COLO829 (cell line): ENCODE data around the gene DCTN2.

Experiments
- DNase-seq: peaks from one replicate; pipeline ENCODE4 v3.0.0; 2012; ENCODE audit warnings: low spot score

Gene DCTN2

DNA sequence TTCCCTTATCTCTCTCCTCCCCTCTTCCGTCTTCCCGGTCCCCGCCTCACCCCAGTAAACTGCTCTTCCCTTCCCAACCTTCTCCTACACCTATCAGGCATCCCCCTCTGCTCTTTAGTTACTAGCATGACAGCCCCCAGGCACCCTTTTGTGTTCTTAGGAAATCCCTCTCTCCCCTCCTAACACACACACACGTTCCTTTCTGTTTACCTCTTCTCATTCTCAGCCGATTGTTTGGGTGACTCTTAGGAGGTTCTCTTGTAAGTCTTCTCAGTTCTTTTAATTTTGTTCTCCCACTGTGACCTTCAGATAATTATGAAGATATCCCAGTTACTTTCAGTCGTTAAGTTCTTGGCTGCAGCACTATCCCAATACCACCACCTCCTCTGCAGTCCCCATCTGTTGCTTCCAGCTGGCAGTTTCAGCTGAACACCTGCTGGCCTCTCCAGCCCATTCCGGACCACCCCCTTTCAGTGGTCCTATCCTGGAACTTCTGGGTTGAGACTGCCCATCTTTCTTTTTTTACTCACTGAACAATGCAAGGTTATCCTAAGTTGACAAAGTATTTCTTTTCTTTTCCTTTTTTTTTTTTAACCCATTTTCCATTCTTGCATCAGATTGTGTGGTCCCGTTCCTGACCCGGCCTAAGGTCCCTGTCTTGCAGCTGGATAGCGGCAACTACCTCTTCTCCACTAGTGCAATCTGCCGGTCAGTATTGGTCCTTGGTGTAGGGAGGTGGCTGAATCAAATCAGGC is 58.4 kb downstream of the DCTN2 start:
- no peak for DNase-seq

DNA sequence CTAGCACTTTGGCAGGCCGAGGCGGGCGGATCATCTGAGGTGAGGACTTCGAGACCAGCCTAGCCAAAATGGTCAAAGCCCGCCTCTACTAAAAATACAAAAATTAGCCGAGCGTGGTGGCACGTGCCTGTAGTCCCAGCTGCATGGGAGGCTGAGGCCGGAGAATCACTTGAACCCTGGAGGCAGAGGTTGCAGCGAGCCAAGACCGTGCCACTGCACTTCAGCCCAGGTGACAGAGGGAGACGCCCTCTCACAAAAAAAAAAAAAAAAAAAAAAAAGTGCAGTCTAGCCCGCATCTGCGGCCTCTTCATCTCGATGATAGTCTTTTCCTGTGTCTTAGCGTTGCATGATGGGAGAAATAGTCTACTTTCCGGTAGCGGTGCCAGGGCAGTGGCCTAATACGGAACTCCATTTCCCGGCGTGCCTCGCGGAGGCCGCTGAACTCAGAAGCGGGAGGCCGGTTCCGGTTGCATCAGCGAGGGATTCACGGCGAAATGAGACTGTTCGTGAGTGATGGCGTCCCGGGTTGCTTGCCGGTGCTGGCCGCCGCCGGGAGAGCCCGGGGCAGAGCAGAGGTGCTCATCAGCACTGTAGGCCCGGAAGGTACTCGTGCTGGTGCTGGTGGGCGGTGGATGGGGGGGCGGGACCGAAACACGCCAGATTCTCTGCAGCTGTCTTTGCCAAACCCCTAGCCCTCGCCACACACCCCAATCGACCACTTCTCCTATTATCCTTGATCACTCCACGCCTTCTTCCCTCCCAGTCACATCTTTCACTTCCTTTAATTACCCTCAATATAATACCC is 59.2 kb downstream of the DCTN2 start, which contains the start of gene MARS1:
TSS of gene MARS1 (plus strand) at position 472 of the 805 bp plus-strand sequence. CDS start at position 495, 23 bp downstream.
- DNase-seq, result peak; percentile 92

DNA sequence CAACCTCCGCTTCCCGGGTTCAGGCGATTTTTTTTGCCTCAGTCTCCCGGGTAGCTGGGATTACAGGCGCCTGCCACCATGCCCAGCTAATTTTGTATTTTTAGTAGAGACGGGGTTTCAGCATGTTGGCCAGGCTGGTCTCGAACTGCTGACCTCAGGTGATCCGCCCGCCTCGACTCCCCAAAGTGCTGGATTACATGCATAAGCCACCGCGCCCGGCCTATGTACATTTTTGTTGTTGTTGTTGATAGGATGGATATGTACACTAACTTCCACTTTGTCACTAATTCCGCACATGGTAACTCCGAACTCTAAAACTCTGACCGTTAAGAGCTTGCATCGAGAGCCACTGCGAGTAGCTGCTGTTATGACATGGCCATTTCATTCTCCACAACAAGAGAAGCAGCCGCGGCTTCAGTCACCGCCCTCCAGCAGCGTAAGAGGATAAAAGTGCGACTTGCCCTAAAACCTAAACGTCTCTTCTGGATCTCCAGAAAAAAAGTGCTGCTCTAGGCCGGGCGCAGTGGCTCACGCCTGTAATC is 59.9 kb downstream of the DCTN2 start:
- no peak for DNase-seq

DNA sequence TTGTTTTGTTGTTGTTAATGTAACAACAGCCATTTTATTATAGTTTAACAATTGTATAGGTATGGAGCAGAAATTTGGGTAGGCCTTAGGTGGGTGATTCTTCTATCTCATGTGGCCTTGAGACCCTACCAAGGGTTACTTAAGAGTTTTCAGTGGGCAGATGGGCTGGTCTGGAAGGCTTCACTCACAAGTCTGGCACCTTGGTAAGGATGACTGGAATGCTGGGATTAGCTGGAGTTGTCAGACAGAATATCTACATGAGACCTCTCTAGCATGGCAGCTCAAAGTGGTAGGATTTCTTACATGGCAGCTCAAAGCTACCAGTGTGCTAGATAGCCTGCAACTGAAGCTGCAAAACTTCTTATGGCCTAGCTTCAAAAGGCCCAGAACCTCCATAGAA is 61.3 kb downstream of the DCTN2 start:
- no peak for DNase-seq

DNA sequence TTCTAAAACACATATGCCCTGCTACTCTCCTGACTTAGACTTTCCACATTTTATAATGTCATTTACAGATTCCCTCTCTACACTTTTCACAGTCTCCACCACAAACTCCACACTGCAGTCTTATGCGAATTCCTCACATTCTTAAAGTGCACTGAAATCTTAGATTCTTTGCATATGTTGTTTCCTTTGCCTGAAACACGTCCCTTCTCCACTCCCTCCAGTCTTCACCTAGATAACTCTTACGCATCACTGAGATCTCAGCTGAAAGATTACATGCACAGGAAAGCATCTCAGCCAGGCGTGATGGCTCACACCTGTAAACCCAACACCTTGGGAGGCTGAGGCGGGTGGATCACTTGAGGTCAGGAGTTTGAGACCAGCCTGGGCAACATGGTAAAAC is 63.5 kb downstream of the DCTN2 start:
- no peak for DNase-seq

DNA sequence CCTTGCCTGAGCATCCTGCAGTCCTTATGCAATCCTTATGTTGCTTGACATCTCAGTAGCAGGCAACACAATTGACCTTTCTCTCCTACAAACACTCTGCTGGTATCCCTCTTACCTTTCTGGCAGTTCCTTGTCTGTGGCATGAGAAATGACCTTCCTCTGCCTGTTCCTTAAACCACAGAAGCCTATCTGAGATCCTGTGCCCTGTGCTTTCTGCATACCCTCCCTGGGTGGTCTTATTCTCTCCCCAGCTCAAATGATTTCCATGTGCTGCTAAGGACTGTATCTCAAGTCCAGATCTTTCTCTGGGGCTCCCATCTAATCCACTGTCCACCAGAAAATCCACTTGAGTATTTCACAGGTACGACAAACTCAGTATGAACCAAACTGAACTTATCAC is 65.3 kb downstream of the DCTN2 start:
- DNase-seq, result no peak
